Measurements from ENCODE around the gene ECEL1.
A peak's percentile ranks its signal among the peaks of the same experiment; 100 is the strongest.

The ECEL1 gene

DNA sequence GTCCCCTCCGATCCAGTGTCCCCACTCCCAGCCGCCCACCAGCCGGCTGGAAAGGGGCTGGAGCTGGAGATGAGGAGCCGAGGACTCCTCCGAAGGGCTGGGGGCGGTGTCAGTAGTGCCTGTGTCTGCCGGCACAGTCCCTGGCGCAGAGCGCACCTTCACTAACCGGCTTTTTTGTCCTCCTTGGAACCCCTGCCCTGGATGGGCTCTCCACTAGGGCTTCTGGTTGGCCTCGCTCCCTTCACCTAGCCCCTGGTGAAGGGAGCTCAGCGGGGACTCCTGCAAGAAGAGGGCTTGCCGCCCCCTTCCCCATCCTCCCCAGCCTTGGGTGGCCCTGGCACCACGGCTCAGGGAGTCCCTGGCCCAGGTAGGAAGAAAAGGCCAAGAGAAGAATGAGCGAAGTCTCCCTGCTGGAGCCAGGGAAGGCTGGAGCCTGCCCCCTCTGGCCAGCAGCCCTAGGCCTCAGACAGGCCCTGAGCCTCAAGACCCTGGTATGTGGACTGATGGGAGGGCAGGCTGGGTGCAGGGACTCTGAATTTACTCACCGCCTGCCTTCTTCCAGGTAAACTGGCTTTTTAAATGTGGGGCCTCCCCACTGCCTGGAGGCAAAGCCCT is 570 bp upstream of the ECEL1 start:
- H3K4me1 Mint-ChIP-seq, result peaks cover 14% of the 10 kb centered on the region
- H3K27ac Mint-ChIP-seq, result no peak overlapping the region
- DNase-seq, result no peak
- H3K36me3 Mint-ChIP-seq, result no peaks in the 10 kb centered on the region
- no peaks in the 10 kb centered on the region for H3K9me3 Mint-ChIP-seq
- peaks cover 84% of the 10 kb centered on the region for H3K27me3 Mint-ChIP-seq
- H3K4me3 Mint-ChIP-seq, result no peak overlapping the region
- CTCF ChIA-PET, result no interaction called here

- CTCF ChIA-PET, result no interaction called here
- no peak for DNase-seq
- no peaks in the 10 kb centered on the region for H3K9me3 Mint-ChIP-seq
- no peaks in the 10 kb centered on the region for H3K36me3 Mint-ChIP-seq
- peaks cover 14% of the 10 kb centered on the region for H3K4me1 Mint-ChIP-seq
- H3K27ac Mint-ChIP-seq, result no peak overlapping the region
- peaks cover 89% of the 10 kb centered on the region for H3K27me3 Mint-ChIP-seq
- H3K4me3 Mint-ChIP-seq, result no peak overlapping the region
Measured at GRCh38 chr2:232486558-232487384, 863 bp downstream of the ECEL1 start.

DNA sequence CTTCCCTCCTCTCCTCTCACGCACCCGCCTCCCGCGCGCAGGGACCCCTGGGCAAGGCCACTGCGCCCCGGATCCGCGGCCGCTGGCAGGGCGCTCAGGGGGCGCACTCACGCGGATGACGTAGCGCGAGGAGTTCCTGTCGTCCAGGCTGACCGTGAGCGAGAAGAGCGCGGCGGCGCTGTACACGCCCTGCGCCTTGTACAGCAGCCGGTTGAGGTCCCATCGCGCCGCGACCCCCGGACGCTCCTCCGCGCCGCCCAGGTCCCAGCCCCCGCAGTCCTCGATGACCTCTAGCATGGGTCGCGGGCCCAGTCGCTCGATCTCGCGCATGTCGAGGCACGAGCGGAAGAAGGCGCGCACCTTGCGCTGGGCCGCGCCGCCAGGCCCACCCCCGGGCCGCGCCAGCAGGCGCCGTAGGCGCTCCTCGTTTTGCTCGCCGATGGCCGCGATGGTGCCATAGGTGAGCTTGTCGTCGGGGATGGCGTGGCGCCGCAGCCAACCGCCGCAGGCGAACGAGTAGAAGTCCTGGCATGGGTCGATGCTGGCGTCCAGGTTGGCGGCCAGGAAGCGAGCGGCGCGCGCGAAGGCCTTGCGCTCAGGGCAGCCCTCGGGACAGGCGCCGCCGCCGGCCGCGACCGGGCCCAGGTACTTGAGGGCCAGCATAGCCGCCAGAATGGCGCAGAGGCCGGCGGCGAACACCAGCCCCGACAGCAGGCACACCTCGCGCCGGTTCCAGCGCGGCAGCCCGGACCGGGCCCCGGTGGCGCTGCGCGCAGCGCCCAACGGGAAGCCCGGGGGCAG is 1.7 kb downstream of the ECEL1 start:
- peak; percentile 20 for DNase-seq
- Mint-ChIP-seq H3K27ac (no peak overlapping the region), H3K27me3 (peaks cover 85% of the 10 kb centered on the region), H3K9me3 (no peaks in the 10 kb centered on the region), H3K36me3 (no peaks in the 10 kb centered on the region), H3K4me3 (no peak overlapping the region), H3K4me1 (peaks cover 14% of the 10 kb centered on the region)
- CTCF ChIA-PET, result no interaction called here

DNA sequence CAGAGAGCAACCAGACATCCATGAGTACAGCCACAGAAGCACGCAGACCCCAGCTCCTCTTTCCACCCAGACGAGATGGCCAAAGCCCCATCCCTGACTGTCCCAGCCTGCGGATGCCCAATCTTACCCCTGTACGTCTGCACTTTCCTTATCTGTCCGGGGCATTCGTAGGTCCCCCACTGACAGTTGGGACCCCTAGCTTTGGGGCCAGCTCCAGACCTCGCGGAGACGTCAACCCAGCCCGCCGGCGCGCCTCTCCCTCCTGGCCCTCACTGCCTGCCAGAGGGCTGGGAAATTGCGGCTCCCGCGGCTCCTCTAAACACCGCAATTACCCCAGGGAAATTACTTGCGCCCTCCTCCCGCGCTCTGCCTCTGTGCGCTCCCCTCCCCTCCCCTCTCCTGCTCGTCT is 2.3 kb downstream of the ECEL1 start:
- Mint-ChIP-seq H3K27me3 (peaks cover 80% of the 10 kb centered on the region), H3K27ac (no peak overlapping the region), H3K4me3 (no peak overlapping the region), H3K36me3 (no peaks in the 10 kb centered on the region), H3K4me1 (peaks cover 14% of the 10 kb centered on the region), H3K9me3 (no peaks in the 10 kb centered on the region)
- CTCF ChIA-PET, result no interaction called here
- peak; percentile 19 for DNase-seq

DNA sequence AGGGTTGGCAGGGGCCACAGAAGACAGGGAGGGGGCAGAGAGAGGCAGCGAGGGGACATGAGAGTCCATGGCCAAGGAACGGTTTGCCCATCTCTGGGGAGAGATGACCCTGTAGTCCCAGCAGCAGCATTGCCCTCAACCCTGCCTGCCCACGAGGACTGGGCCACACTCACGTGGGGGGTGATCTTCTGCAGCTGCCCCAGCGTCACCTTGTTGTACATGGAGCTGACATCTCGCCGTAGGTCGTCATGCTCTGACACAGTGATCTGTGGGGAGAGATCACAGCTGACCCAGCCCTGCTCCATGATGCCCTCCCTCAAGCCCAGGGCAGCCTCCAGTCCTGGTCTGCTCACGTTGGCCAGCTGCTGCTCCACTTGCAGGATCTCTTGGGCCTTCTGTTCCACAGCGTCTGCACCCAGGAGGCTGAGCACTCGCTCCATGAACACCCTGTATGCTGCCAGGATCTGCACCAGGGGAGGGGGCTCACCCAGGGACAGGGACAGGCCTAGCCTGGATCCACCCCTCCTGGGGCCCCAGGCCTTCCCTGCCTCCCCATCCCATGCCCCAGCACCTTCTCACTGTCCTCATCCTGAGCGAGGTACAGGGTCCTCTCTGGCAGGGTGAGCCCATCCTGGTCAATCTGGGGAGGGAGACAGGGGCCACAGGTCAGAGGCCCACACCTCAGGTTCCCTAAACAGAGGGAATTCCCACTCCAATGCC is 2.8 kb downstream of the ECEL1 start:
- no peak overlapping the region for H3K27ac Mint-ChIP-seq
- no peaks in the 10 kb centered on the region for H3K36me3 Mint-ChIP-seq
- peak; percentile 16 for DNase-seq
- H3K4me1 Mint-ChIP-seq, result peaks cover 14% of the 10 kb centered on the region
- H3K9me3 Mint-ChIP-seq, result no peaks in the 10 kb centered on the region
- CTCF ChIA-PET, result no interaction called here
- peaks cover 74% of the 10 kb centered on the region for H3K27me3 Mint-ChIP-seq
- no peak overlapping the region for H3K4me3 Mint-ChIP-seq

DNA sequence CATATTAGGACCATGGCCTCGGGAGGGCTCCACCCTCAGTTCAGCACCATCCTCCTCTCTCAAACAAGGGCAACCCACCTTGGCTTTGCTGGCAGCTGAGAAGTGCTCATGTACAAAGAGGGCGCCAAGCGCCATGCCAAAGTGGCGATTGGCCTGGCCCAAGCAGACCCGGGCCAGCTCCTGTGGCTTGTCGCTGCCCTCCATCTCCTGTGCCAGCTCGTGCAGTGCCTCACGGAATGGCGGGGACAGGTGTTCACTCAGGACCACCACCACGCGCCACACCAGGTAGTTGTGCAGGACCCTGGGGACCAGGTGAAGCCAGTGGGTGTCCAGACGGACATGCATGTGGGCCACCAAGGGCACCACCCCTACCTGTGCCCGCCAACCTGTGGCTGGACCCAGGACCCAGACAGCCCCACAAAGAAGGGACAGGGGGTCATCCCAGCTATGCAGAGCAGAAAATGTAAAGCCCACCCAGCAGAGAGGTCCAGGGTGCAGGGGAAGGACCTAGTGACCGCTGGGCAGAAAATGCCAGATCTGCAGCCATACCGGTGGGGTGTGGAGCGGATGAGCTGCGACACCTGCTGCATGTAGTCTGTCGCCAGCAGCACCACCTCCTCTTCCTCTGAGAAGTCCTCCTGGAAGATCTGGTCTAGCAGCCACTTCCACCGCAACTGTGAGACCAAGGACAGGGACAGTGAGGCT is 3.6 kb downstream of the ECEL1 start:
- Mint-ChIP-seq H3K9me3 (no peaks in the 10 kb centered on the region), H3K27ac (no peak overlapping the region), H3K27me3 (peaks cover 67% of the 10 kb centered on the region), H3K36me3 (no peaks in the 10 kb centered on the region), H3K4me1 (peaks cover 14% of the 10 kb centered on the region), H3K4me3 (no peak overlapping the region)
- CTCF ChIA-PET, result no interaction called here
- peak; percentile 14 for DNase-seq

- Mint-ChIP-seq H3K9me3 (no peaks in the 10 kb centered on the region), H3K4me3 (no peak overlapping the region), H3K27me3 (peaks cover 61% of the 10 kb centered on the region), H3K36me3 (no peaks in the 10 kb centered on the region), H3K27ac (no peak overlapping the region), H3K4me1 (peaks cover 9% of the 10 kb centered on the region)
- DNase-seq, result no peak
- CTCF ChIA-PET, result no interaction called here
Measured at GRCh38 chr2:232483311-232483922, 4.2 kb downstream of the ECEL1 start.

DNA sequence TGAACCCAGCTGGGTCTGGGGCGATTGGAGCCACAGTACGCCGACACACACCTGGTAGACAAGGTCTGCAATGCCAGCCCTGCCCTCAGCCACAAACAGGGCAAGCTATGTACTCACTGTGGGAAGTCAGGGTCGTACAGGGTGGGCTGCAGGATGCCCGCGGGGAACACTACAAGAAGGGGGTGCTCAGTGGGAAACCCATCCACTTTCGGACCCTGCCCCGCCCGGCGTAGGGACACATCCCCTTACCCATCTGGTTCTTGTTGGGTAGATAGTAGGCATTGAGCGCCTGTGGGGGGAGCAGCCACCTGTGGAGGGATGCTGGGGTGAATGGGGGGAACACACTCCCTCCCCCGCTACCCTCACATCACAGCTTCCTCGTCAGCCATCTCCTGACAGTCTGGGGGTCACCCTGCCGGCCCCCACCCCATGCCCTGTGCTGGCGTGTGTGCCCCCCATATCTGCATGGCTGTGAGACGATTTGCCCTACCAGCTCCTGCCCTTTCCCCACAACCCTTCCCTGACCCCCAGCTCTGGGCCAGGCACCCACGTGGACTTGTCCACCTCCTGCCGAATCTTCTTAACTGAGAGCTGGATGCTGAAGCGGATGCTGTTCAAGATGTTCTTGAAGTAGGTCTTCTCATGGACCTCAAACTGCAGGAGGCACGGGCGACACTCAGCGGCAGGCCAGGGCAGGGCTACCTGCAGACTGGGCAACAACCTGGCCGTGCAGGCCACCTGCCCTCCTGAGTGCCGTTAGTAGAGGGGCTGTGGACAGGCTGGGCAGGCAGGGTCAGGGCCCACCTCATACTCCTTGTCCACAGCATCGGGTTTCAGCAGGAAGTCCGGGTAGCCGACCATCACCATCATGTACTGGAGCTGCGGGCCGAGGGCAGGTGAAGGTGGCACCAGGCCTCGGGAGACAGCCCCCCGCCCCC is 5.1 kb downstream of the ECEL1 start:
- Mint-ChIP-seq H3K4me3 (no peak overlapping the region), H3K4me1 (peaks cover 9% of the 10 kb centered on the region), H3K9me3 (no peaks in the 10 kb centered on the region), H3K27me3 (peaks cover 55% of the 10 kb centered on the region), H3K36me3 (no peaks in the 10 kb centered on the region), H3K27ac (no peak overlapping the region)
- CTCF ChIA-PET, result interaction anchor here (0.6 kb wide), 1 partner anchor 117 kb away, joined by 3 read pairs; no protein-coding TSS in a partner anchor
- no peak for DNase-seq

- peak; percentile 17 for DNase-seq
- Mint-ChIP-seq H3K27ac (no peak overlapping the region), H3K4me1 (peaks cover 6% of the 10 kb centered on the region), H3K27me3 (peaks cover 49% of the 10 kb centered on the region), H3K36me3 (no peaks in the 10 kb centered on the region), H3K9me3 (no peaks in the 10 kb centered on the region), H3K4me3 (no peak overlapping the region)
- CTCF ChIA-PET, result interaction anchor here (0.6 kb wide), 1 partner anchor 116 kb away, joined by 3 read pairs; no protein-coding TSS in a partner anchor
Measured at GRCh38 chr2:232481322-232482140, 6.1 kb downstream of the ECEL1 start.

DNA sequence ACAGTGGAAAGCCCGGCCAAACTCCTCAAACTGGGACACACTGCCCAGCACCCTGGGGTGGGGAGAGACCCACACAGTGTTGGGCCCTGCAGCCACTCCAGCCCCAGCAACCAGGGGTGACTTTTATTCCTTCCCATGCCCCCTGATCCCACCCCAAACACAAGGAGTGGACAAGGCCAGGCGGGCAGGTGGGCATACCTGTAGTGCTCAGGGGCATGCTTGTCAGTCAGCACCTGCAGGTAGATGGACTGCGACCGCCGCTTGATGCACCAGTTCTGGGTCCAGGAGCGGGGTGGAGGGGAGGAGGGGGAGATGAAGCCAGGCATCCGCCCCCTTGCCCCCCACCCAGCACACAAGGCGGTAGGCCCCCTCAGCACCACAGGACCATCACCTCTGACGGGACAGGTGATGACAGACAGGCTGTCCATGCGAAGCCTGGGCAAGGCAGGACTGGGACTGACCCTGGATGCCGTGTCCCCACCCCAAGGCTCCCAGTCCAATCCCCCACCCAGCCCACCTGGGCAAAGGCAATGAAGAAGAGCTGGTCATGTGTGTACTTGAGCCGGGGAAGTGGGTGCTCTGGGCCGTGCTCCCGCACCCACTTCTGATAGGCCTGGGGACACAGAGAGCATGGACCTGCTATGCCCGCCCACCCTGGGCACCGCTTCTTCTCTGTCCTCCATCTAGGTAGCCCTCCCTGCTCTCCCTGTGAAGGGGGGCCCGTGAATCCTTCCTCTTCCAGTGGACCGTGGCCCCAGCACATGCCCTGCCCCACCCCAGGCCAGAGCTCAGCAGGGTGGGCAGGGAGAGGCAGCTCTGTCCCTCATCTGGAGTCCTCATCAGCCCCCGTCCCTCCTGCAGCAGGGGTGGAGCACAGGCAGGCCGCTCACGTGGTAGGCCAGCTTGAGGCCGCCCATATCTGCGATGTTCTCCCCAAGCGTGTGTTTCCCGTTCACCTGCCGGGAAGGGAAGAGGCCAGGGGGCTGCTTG is 7.1 kb downstream of the ECEL1 start:
- DNase-seq, result peak; percentile 13
- no peaks in the 10 kb centered on the region for H3K9me3 Mint-ChIP-seq
- H3K36me3 Mint-ChIP-seq, result no peaks in the 10 kb centered on the region
- peaks cover 6% of the 10 kb centered on the region for H3K4me1 Mint-ChIP-seq
- H3K4me3 Mint-ChIP-seq, result no peak overlapping the region
- CTCF ChIA-PET, result no interaction called here
- H3K27me3 Mint-ChIP-seq, result peaks cover 45% of the 10 kb centered on the region
- H3K27ac Mint-ChIP-seq, result no peak overlapping the region
